T-helper 17 cell (primary cell): Measurements from ENCODE around the gene FAM110D. TPM values are rescaled to one million over a fixed set of nuclear protein-coding genes. Genes with fewer than 3 reads are reported as not detected.
A peak's percentile ranks its signal among the peaks of the same experiment; 100 is the strongest.

ENCODE experiments used
- ATAC-seq: fragments of 150-1000 bp; cut with Tn5 transposase; 2 replicates; pipeline ENCODE4 v1.10.0; 2021; ENCODE audit warnings: mild to moderate bottlenecking, moderate library complexity
- DNase-seq, 3 donors: peaks; one replicate each; pipeline versions ENCODE4 v3.0.0 to v3.0.0-alpha.2; 2020 to 2021
- H3K9me3 ChIP-seq: one replicate; pipeline ENCODE4 v1.7.0; 2013; ENCODE audit warnings: low read length, mild to moderate bottlenecking; ENCODE audit not compliant: control insufficient read depth, poor library complexity, severe bottlenecking
- H3K27ac Mint-ChIP-seq: one replicate; pipeline ENCODE4 v1.8.0; 2022; ENCODE audit warnings: mild to moderate bottlenecking, moderate library complexity, mixed read lengths
- H3K27me3 Mint-ChIP-seq: one replicate; pipeline ENCODE4 v1.8.0; 2022; ENCODE audit warnings: mixed read lengths
- H3K36me3 Mint-ChIP-seq: one replicate; pipeline ENCODE4 v1.8.0; 2022; ENCODE audit warnings: low read depth, mixed read lengths
- H3K4me1 Mint-ChIP-seq: one replicate; pipeline ENCODE4 v1.8.0; 2022; ENCODE audit warnings: mild to moderate bottlenecking, mixed read lengths
- H3K4me3 Mint-ChIP-seq: one replicate; pipeline ENCODE4 v1.8.0; 2022; ENCODE audit warnings: mild to moderate bottlenecking, moderate library complexity, mixed read lengths
- total RNA-seq, 4 donors: library from RNA in 2 of 4; stranded (reverse) in 2 of 4; gene quantifications; one replicate each; pipeline ENCODE4 v1.2.3 and lab custom pipeline; 2022 to 2026

The FAM110D gene
- total RNA-seq, 2 donors from 2014 or later, result not detected

GRCh38 chr1:26197301-26197700 is 38.4 kb downstream of the FAM110D start:
- Mint-ChIP-seq H3K4me1 (peaks cover 28% of the 10 kb centered on the region), H3K27ac (no peak overlapping the region), H3K36me3 (no peaks in the 10 kb centered on the region), H3K4me3 (no peak overlapping the region), H3K27me3 (peaks cover 7% of the 10 kb centered on the region)
- no peaks in the 10 kb centered on the region for H3K9me3 ChIP-seq
- DNase-seq (no peak), ATAC-seq (no peak)

GRCh38 chr1:26197813-26198212 is 38.9 kb downstream of the FAM110D start:
- peaks cover 33% of the 10 kb centered on the region for H3K4me1 Mint-ChIP-seq
- no peak overlapping the region for H3K4me3 Mint-ChIP-seq
- DNase-seq, result no peak
- H3K27me3 Mint-ChIP-seq, result peaks cover 7% of the 10 kb centered on the region
- no peak overlapping the region for H3K27ac Mint-ChIP-seq
- no peaks in the 10 kb centered on the region for H3K36me3 Mint-ChIP-seq
- H3K9me3 ChIP-seq, result no peaks in the 10 kb centered on the region
- no peak for ATAC-seq

- peaks cover 39% of the 10 kb centered on the region for H3K4me1 Mint-ChIP-seq
- H3K27ac Mint-ChIP-seq, result peak overlapping the region; percentile 92
- H3K27me3 Mint-ChIP-seq, result peaks cover 7% of the 10 kb centered on the region
- ATAC-seq (no peak), DNase-seq (no peak)
- peak overlapping the region; percentile 41 for H3K4me3 Mint-ChIP-seq
- H3K9me3 ChIP-seq, result no peaks in the 10 kb centered on the region
- H3K36me3 Mint-ChIP-seq, result no peaks in the 10 kb centered on the region
Observed at GRCh38 chr1:26200413-26200812, 41.5 kb downstream of the FAM110D start.

- no peaks in the 10 kb centered on the region for H3K36me3 Mint-ChIP-seq
- H3K4me3 Mint-ChIP-seq, result peak overlapping the region; percentile 21
- H3K27me3 Mint-ChIP-seq, result no peaks in the 10 kb centered on the region
- H3K27ac Mint-ChIP-seq, result no peak overlapping the region
- no peaks in the 10 kb centered on the region for H3K9me3 ChIP-seq
- DNase-seq, result no peak
- ATAC-seq, result no peak
- H3K4me1 Mint-ChIP-seq, result peaks cover 39% of the 10 kb centered on the region
Observed at GRCh38 chr1:26203642-26204318, 44.9 kb downstream of the FAM110D start.

- no peaks in the 10 kb centered on the region for H3K9me3 ChIP-seq
Observed at GRCh38 chr1:26210147-26210870, 51.4 kb downstream of the FAM110D start.

GRCh38 chr1:26212726-26213125 is 53.8 kb downstream of the FAM110D start:
- ATAC-seq (no peak), DNase-seq (no peak)
- Mint-ChIP-seq H3K36me3 (no peaks in the 10 kb centered on the region), H3K27me3 (no peaks in the 10 kb centered on the region), H3K4me1 (peaks cover 4% of the 10 kb centered on the region), H3K27ac (no peak overlapping the region), H3K4me3 (no peak overlapping the region)
- H3K9me3 ChIP-seq, result no peaks in the 10 kb centered on the region

More at GRCh38 chr1:26210147-26210870, 51.4 kb downstream of the FAM110D start:
- Mint-ChIP-seq H3K4me1 (peaks cover 4% of the 10 kb centered on the region), H3K27me3 (no peaks in the 10 kb centered on the region), H3K4me3 (no peak overlapping the region), H3K27ac (no peak overlapping the region), H3K36me3 (no peaks in the 10 kb centered on the region)
- ATAC-seq (no peak), DNase-seq (no peak)

GRCh38 chr1:26213335-26213905 is 54.5 kb downstream of the FAM110D start:
- Mint-ChIP-seq H3K27ac (no peak overlapping the region), H3K4me3 (no peak overlapping the region), H3K36me3 (no peaks in the 10 kb centered on the region), H3K4me1 (peaks cover 4% of the 10 kb centered on the region), H3K27me3 (no peaks in the 10 kb centered on the region)
- DNase-seq (no peak), ATAC-seq (no peak)
- no peaks in the 10 kb centered on the region for H3K9me3 ChIP-seq

Other genes starting within 250 kb of the FAM110D start
- gene PAFAH2, start 161.0 kb upstream of the FAM110D start, total RNA-seq, result 1 to 10 TPM; 4.9 to 6.9 TPM
- not detected for gene EXTL1, start 137.3 kb upstream of the FAM110D start, total RNA-seq
- gene SLC30A2, start 113.0 kb upstream of the FAM110D start, total RNA-seq, result not detected
- not detected for gene TRIM63, start 91.4 kb upstream of the FAM110D start, total RNA-seq
- 1 to 10 TPM; 6.8 to 7.6 TPM for gene PDIK1L, start 47.3 kb upstream of the FAM110D start, total RNA-seq
- not detected for gene C1orf232, start 9.9 kb downstream of the FAM110D start, total RNA-seq
- 10 to 100 TPM; 15.6 to 15.9 TPM for gene ZNF593, start 10.8 kb downstream of the FAM110D start, total RNA-seq
- not detected for gene ZNF593OS, start 12.8 kb downstream of the FAM110D start, total RNA-seq
- 1 to 10 TPM; 3.8 to 5.4 TPM for gene CNKSR1, start 18.4 kb downstream of the FAM110D start, total RNA-seq
- not detected for gene CATSPER4, start 31.5 kb downstream of the FAM110D start, total RNA-seq
- gene CEP85, start 75.1 kb downstream of the FAM110D start, total RNA-seq, result 10 to 100 TPM; 12.5 to 14.3 TPM
- 100 to 1,000 TPM; 361 to 435 TPM for gene SH3BGRL3, start 121.0 kb downstream of the FAM110D start, total RNA-seq
- 10 to 100 TPM; 44.6 to 45.1 TPM for gene UBXN11, start 147.6 kb downstream of the FAM110D start, total RNA-seq
- 1,000 to 10,000 TPM; 1,152 to 1,411 TPM for gene CD52, start 158.9 kb downstream of the FAM110D start, total RNA-seq
- gene CRYBG2, start 195.1 kb downstream of the FAM110D start, total RNA-seq, result 1 to 10 TPM; 1.2 to 2.9 TPM
- not detected for gene ZNF683, start 213.7 kb downstream of the FAM110D start, total RNA-seq